Osteoblast (primary cell): ENCODE results near the gene CIAO2A. TPM values are rescaled to one million over a fixed set of nuclear protein-coding genes. Genes with fewer than 3 reads are reported as not detected.

ENCODE experiments used
- DNase-seq: peaks from one replicate; pipeline ENCODE4 v3.0.0; 2011; ENCODE audit warnings: low spot score, mixed read lengths; ENCODE audit not compliant: insufficient read length; ENCODE audit errors: missing footprints
- H2AFZ ChIP-seq: 2 replicates; pipeline ENCODE4 v1.6.0; 2011; ENCODE audit warnings: mild to moderate bottlenecking, low read length
- H3K27ac ChIP-seq: 2 replicates; pipeline ENCODE4 v1.5.1; 2011; ENCODE audit warnings: mild to moderate bottlenecking, low read depth, low read length, moderate library complexity
- H3K27me3 ChIP-seq: 2 replicates; pipeline ENCODE4 v1.6.0; 2012; ENCODE audit warnings: mild to moderate bottlenecking, control low read depth, inconsistent platforms, low read length, moderate library complexity; ENCODE audit not compliant: insufficient read depth
- H3K36me3 ChIP-seq: 2 replicates; pipeline ENCODE4 v1.5.1; 2011; ENCODE audit warnings: mild to moderate bottlenecking, low read length, control low read depth, moderate library complexity; ENCODE audit not compliant: insufficient read depth
- H3K4me1 ChIP-seq: 2 replicates; pipeline ENCODE4 v1.5.1; 2011; ENCODE audit warnings: mild to moderate bottlenecking, low read length, control low read depth, moderate library complexity; ENCODE audit not compliant: insufficient read depth
- H3K4me2 ChIP-seq: 2 replicates; pipeline ENCODE4 v1.6.0; 2011; ENCODE audit warnings: mild to moderate bottlenecking, low read length; ENCODE audit not compliant: insufficient read depth
- H3K4me3 ChIP-seq: fragments of 200-600 bp; sonication (generic); 3 replicates; pipeline ENCODE4 v1.5.1; 2012; ENCODE audit warnings: mild to moderate bottlenecking, low read length, inconsistent platforms; ENCODE audit not compliant: insufficient read depth
- H3K79me2 ChIP-seq: 2 replicates; pipeline ENCODE4 v1.6.0; 2012; ENCODE audit warnings: mild to moderate bottlenecking, low read length, control low read depth, inconsistent platforms; ENCODE audit not compliant: insufficient read depth
- H3K9me3 ChIP-seq: 2 replicates; pipeline ENCODE4 v1.5.1; 2011; ENCODE audit warnings: low read depth, low read length, control low read depth
- H4K20me1 ChIP-seq: 2 replicates; pipeline ENCODE4 v1.6.0; 2012; ENCODE audit warnings: mild to moderate bottlenecking, low read length, control low read depth; ENCODE audit not compliant: insufficient read depth
- CTCF ChIP-seq: IDR thresholded peaks from 2 replicates; pipeline ENCODE4 v1.5.1; 2011; ENCODE audit warnings: mild to moderate bottlenecking, low read depth, low read length, moderate library complexity; ENCODE audit errors: extremely low read depth
- total RNA-seq: library from RNA; depleted of rRNA; stranded (reverse); fragments of >200 nt; gene quantifications from 2 replicates; pipeline ENCODE4 v1.2.3, GENCODE V29; 2012

The CIAO2A gene
- total RNA-seq, 1 donor = 45.2 TPM

DNA sequence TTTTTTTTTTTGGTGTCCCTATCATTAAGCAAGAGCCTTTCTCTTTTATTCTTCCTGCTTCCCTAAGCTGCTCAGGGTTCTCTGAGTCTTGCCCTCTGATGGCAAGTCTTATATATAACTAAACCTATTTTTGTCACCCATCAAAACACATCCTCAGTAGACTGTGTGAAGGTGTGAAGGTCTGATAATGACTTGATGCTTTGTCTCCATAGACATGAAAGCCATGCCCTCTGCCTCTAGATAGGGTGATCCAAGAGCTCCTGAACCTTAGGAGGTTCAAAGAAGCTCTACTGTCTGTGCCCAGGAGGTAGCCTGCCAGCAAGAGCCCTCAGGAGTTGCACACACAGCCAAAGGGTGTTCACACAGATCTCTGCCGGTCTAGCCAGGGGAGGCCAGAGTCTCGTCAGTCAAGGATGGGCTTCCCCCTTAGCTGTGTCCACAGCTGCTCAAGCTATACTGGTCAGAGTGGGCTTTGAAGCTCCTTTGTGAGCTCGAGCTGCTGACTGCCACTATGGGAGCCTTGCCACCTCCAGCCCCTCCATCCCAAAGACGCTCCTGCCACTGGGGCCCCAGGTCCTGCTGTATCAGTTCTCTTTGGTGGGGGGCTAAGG is 44.8 kb upstream of the CIAO2A start:
- no peak overlapping the region for H2AFZ ChIP-seq
- no peaks in the 10 kb centered on the region for H3K4me1 ChIP-seq
- DNase-seq = no peak
- TF ChIP-seq CTCF = no peak
- peaks cover 42% of the 10 kb centered on the region for H3K36me3 ChIP-seq
- H4K20me1 ChIP-seq = peaks cover 4% of the 10 kb centered on the region
- no peaks in the 10 kb centered on the region for H3K9me3 ChIP-seq
- no peak overlapping the region for H3K4me2 ChIP-seq
- no peaks in the 10 kb centered on the region for H3K79me2 ChIP-seq
- H3K4me3 ChIP-seq = no peak overlapping the region
- H3K27ac ChIP-seq = no peak overlapping the region
- no peaks in the 10 kb centered on the region for H3K27me3 ChIP-seq

DNA sequence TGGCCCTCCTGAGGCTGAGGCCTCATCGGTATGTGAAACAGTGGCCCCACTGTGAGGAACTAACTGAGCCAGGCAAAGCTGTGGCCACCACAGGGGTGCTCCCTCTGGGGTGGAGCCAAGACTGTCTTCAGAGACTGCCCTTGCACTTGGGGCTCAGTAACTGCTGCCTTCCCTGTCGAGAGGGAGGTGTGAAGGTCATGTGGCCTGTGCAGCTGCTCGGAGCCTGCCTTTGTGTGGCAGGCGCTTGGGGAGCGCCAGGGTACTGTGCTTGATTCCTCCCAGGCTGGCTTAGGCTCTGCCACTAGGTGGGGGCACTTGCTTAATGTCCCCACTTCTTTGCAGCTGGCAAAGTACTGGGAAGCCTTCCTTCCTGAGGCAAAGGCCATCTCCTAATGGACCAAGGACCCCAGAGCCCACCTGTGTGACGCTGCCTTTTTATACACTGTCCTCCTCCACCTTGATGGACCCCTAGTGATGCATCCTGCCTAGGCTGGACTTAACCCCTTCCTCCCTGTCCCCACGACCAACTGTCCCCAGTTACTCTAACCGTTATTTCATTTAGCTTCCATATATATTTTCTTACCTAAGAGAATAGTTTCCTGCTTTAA is 43.7 kb upstream of the CIAO2A start:
- TF ChIP-seq CTCF = no peak
- peaks cover 44% of the 10 kb centered on the region for H3K36me3 ChIP-seq
- H3K9me3 ChIP-seq = no peaks in the 10 kb centered on the region
- no peak overlapping the region for H2AFZ ChIP-seq
- H3K79me2 ChIP-seq = no peaks in the 10 kb centered on the region
- H3K4me3 ChIP-seq = no peak overlapping the region
- peaks cover 4% of the 10 kb centered on the region for H4K20me1 ChIP-seq
- no peak overlapping the region for H3K4me2 ChIP-seq
- no peaks in the 10 kb centered on the region for H3K27me3 ChIP-seq
- no peak overlapping the region for H3K27ac ChIP-seq
- no peak for DNase-seq
- H3K4me1 ChIP-seq = no peaks in the 10 kb centered on the region

- H2AFZ ChIP-seq = no peak overlapping the region
- H4K20me1 ChIP-seq = peaks cover 4% of the 10 kb centered on the region
- H3K27me3 ChIP-seq = no peaks in the 10 kb centered on the region
- TF ChIP-seq CTCF = no peak
- H3K4me3 ChIP-seq = no peak overlapping the region
- no peak for DNase-seq
- no peaks in the 10 kb centered on the region for H3K4me1 ChIP-seq
- H3K9me3 ChIP-seq = no peaks in the 10 kb centered on the region
- H3K27ac ChIP-seq = no peak overlapping the region
- peaks cover 49% of the 10 kb centered on the region for H3K36me3 ChIP-seq
- no peak overlapping the region for H3K4me2 ChIP-seq
- H3K79me2 ChIP-seq = no peaks in the 10 kb centered on the region
Observed at GRCh38 chr15:64136347-64136746, 42.7 kb upstream of the CIAO2A start.

DNA sequence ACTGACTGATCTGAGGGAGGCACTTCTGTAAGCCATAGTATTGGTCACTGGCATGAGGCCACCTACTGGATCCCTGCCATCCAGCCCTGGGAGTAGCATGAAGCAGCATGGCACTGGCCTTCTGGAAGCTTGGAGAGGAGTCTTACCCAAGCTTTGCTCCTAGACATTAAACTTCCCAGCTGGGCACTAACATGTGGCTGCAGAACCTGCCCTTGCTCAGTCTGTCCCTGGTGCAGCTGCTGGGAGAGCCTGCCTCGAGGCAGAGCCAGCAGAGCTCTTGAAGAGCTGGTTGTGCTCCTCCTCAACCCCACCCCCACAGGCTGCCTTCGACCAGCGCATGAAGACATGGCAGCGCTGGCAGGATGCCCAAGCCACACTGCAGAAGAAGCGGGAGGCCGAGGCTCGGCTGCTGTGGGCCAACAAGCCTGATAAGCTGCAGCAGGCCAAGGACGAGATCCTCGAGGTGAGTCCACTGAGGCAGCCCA is 40.7 kb upstream of the CIAO2A start:
- no peak overlapping the region for H3K27ac ChIP-seq
- H3K9me3 ChIP-seq = no peaks in the 10 kb centered on the region
- H3K79me2 ChIP-seq = no peaks in the 10 kb centered on the region
- no peaks in the 10 kb centered on the region for H3K4me1 ChIP-seq
- peaks cover 4% of the 10 kb centered on the region for H4K20me1 ChIP-seq
- H3K4me3 ChIP-seq = no peak overlapping the region
- H3K4me2 ChIP-seq = no peak overlapping the region
- H3K27me3 ChIP-seq = no peaks in the 10 kb centered on the region
- peaks cover 63% of the 10 kb centered on the region for H3K36me3 ChIP-seq
- no peak overlapping the region for H2AFZ ChIP-seq
- DNase-seq = no peak
- TF ChIP-seq CTCF = no peak
